ENCODE results near the gene PTPMT1.

DNA sequence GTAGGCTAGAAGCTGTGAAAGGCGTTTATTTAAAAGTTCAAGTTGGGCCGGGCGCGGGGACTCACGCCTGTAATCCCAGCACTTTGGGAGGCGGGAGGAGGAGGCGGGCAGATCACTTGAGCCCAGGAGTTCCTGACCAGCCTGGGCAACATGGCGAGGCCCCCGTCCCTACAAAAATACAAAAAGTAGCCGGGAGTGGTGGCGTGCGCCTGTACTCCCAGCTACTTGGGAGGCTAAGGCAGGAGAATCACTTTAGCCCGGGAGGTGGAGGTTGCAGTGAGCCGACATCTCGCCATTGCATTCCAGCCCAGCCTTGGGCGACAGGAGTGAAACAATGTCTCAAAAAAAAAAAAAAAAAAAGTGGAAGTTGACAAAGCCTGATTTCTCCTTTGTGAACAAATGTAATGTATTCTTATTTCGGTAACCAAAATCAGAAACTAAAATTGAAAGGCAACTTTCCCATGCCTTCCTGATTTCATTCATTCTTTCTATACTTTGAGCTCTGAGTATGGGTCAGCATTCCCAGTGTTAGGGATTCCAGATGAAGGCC, 825 bp downstream of the PTPMT1 start:
- TF ChIP-seq, protein P1, sequence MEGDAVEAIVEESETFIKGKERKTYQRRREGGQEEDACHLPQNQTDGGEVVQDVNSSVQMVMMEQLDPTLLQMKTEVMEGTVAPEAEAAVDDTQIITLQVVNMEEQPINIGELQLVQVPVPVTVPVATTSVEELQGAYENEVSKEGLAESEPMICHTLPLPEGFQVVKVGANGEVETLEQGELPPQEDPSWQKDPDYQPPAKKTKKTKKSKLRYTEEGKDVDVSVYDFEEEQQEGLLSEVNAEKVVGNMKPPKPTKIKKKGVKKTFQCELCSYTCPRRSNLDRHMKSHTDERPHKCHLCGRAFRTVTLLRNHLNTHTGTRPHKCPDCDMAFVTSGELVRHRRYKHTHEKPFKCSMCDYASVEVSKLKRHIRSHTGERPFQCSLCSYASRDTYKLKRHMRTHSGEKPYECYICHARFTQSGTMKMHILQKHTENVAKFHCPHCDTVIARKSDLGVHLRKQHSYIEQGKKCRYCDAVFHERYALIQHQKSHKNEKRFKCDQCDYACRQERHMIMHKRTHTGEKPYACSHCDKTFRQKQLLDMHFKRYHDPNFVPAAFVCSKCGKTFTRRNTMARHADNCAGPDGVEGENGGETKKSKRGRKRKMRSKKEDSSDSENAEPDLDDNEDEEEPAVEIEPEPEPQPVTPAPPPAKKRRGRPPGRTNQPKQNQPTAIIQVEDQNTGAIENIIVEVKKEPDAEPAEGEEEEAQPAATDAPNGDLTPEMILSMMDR (IDR thresholded peaks at IDR 0.05), result no peak
- no peak for TF ChIP-seq POLR2AphosphoS5 (IDR thresholded peaks at IDR 0.05)
